ENCODE measurements around the gene MCMBP. TPM values are rescaled to one million over a fixed set of nuclear protein-coding genes. Genes with fewer than 3 reads are reported as not detected.

Gene MCMBP
- total RNA-seq, 6 experiments from 2014 or later, result 15.0 to 25.6 (median 19.5) TPM

DNA sequence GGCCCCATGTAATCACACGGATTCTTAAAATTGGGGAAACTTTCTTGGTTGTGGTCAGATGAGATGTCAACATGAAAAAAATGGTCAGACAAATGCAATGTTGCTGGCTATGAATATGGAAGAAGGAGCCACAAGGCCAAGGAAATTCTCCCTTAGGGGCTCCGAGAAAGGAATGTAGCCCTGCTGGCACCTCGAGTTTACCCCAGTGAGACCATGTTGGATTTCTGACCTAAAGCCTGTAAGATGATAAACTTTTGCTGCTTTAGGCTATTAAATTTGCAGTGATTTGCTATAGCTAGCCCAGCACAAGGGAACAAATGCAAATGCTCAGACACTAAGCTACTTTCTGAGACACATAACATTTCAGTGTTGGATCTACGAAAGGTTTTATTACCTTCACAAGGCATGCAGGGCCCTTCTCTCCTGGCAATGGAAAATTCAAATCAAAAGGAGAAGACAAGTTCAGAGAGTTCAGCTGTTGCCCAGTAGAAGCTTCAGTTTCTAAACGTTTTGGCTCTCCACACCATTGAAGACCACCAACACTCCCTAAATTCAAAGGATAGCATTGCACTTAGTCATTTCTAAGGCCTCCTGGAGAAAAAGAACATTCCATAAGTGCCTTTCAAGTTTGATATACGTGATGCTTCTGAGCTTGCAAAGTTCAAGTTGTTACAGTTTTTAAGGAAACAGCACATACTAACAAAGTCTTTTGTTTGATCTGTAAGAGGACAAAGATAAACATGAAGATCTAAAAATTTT, 23.4 kb downstream of the MCMBP start:
- H3K27me3 ChIP-seq, result no peaks in the 10 kb centered on the region
- no peak for ATAC-seq
- no peak for TF ChIP-seq POLR2A (IDR thresholded peaks at IDR 0.05)
- TF ChIP-seq CTCF (IDR thresholded peaks at IDR 0.05), result no peak
- H3K9me3 ChIP-seq, result no peaks in the 10 kb centered on the region
- H3K27ac ChIP-seq, result no peak overlapping the region
- 81% methylated on average over 4 of the region's 6 CpGs for WGBS (ENCODE audit: insufficient coverage, low coverage, low lambda C conversion rate, missing lambda C conversion rate)
- H3K4me1 ChIP-seq, result no peaks in the 10 kb centered on the region
- no peak overlapping the region for H3K4me3 ChIP-seq
- peaks cover 0 to 74% (median 20%) of the 10 kb centered on the region in 4 donors for H3K36me3 ChIP-seq
- DNase-seq, result no peak
- intact Hi-C loops (cut with DNase I), result no loop called here

DNA sequence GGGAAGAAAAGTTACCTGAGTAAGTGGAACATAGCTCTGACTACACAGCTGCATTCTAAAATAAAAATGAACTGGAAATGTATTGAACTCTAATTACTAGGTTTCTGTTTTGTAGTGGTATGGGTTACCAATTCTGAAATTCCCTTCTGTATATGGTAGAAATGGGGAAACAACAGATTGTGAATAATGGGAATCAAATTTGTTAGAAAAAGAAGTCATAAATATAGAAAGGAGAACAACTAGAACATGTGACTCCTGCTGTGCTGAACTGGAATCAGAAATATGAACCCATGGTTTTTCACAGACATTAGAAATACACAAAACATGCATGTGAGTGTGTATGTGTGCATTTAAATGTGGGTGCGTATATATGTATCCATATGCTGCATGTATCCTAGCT, 27.0 kb downstream of the MCMBP start:
- no peaks in the 10 kb centered on the region for H3K27me3 ChIP-seq
- no peak for DNase-seq
- H3K4me1 ChIP-seq, result no peaks in the 10 kb centered on the region
- no peaks in the 10 kb centered on the region for H3K9me3 ChIP-seq
- WGBS (ENCODE audit: insufficient coverage, low coverage, low lambda C conversion rate, missing lambda C conversion rate), result 83% methylated on average over 1 of the region's 1 CpG
- no peak overlapping the region for H3K27ac ChIP-seq
- no peak overlapping the region for H3K4me3 ChIP-seq
- H3K36me3 ChIP-seq, result peaks cover 0 to 77% (median 30%) of the 10 kb centered on the region in 4 donors
- TF ChIP-seq CTCF (IDR thresholded peaks at IDR 0.05) (no peak), POLR2A (IDR thresholded peaks at IDR 0.05) (no peak)
- intact Hi-C loops (cut with DNase I), result no loop called here
- no peak for ATAC-seq

- 71% methylated on average over 4 of the region's 4 CpGs for WGBS (ENCODE audit: insufficient coverage, low coverage, low lambda C conversion rate, missing lambda C conversion rate)
- ATAC-seq (no peak), DNase-seq (no peak)
- Histone ChIP-seq H3K4me1 (no peaks in the 10 kb centered on the region), H3K27ac (no peak overlapping the region), H3K4me3 (no peak overlapping the region), H3K27me3 (no peaks in the 10 kb centered on the region), H3K36me3 (peaks cover 0 to 96% (median 30%) of the 10 kb centered on the region in 4 donors), H3K9me3 (no peaks in the 10 kb centered on the region)
- intact Hi-C loops (cut with DNase I), result no loop called here
- TF ChIP-seq POLR2A (IDR thresholded peaks at IDR 0.05), result no peak
- TF ChIP-seq CTCF (IDR thresholded peaks at IDR 0.05), result no peak
Observed at GRCh38 chr10:119834188-119834587, 38.5 kb downstream of the MCMBP start.

- WGBS (ENCODE audit: insufficient coverage, low coverage, low lambda C conversion rate, missing lambda C conversion rate), result 77% methylated on average over 1 of the region's 2 CpGs
- no peaks in the 10 kb centered on the region for H3K9me3 ChIP-seq
Observed at GRCh38 chr10:119832951-119833350, 39.7 kb downstream of the MCMBP start.

More at GRCh38 chr10:119832951-119833350, 39.7 kb downstream of the MCMBP start:
- no peaks in the 10 kb centered on the region for H3K27me3 ChIP-seq
- intact Hi-C loops (cut with DNase I), result no loop called here
- TF ChIP-seq POLR2A (IDR thresholded peaks at IDR 0.05), result no peak
- TF ChIP-seq CTCF (IDR thresholded peaks at IDR 0.05), result no peak
- no peak overlapping the region for H3K27ac ChIP-seq
- ATAC-seq (no peak), DNase-seq (no peak)
- peaks cover 0 to 85% (median 25%) of the 10 kb centered on the region in 4 donors for H3K36me3 ChIP-seq
- H3K4me3 ChIP-seq, result no peak overlapping the region
- H3K4me1 ChIP-seq, result peaks cover 0 to under 1% (median 0%) of the 10 kb centered on the region in 4 donors
